IMR-90 (cell line): ENCODE results near the gene PCGF6. TPM values are rescaled to one million over a fixed set of nuclear protein-coding genes. Genes with fewer than 3 reads are reported as not detected.

Experiments used
- ATAC-seq: fragments of 200-7000 bp; cut with Tn5 transposase; 2 replicates; pipeline ENCODE4 v1.9.1; 2020; ENCODE audit warnings: low read depth, mild to moderate bottlenecking, moderate library complexity
- BruUV-seq: library from RNA; stranded (reverse); fragments of 400-500 nt; replicated peaks from 2 replicates; lab custom pipeline; 2021; lab: Mats Ljungman, UMichigan
- CTCF ChIA-PET: fragments of 300-600 bp; formaldehyde crosslinking; extraction: SDS; loops from one replicate; lab custom pipeline; 2021; ENCODE audit warnings: antibody characterized with exemption; lab: Yijun Ruan, JAX
- POLR2A ChIA-PET: fragments of 300-600 bp; sonication (Branson Sonifier 250); formaldehyde crosslinking; loops from one replicate; lab custom pipeline; 2022; ENCODE audit warnings: antibody characterized with exemption; ENCODE audit not compliant: unreplicated experiment; lab: Charles Lee
- DNase-seq: peaks from one replicate; pipeline ENCODE4 v3.0.0; 2013
- H2AFZ ChIP-seq: replicated peaks from 2 replicates; pipeline ENCODE3; 2013; ENCODE audit warnings: low read length, mild to moderate bottlenecking; ENCODE audit not compliant: poor library complexity
- H2AK5ac ChIP-seq: 2 replicates; pipeline ENCODE4 v1.6.1; 2013; ENCODE audit warnings: low read depth, low read length, inconsistent platforms
- H2AK9ac ChIP-seq: replicated peaks from 2 replicates; pipeline ENCODE3; 2013; ENCODE audit warnings: mild to moderate bottlenecking, low read depth, low read length, moderate library complexity; ENCODE audit not compliant: poor library complexity
- H2BK120ac ChIP-seq: 2 replicates; pipeline ENCODE4 v1.6.1; 2013; ENCODE audit warnings: low read depth, low read length, inconsistent platforms
- H2BK15ac ChIP-seq: 3 replicates; pipeline ENCODE4 v1.6.1; 2013; ENCODE audit warnings: low read depth, low read length, inconsistent platforms
- H2BK20ac ChIP-seq: 2 replicates; pipeline ENCODE4 v1.6.1; 2013; ENCODE audit warnings: low read depth, mild to moderate bottlenecking, inconsistent platforms, low read length, moderate library complexity
- H2BK5ac ChIP-seq: 2 replicates; pipeline ENCODE4 v1.6.1; 2013; ENCODE audit warnings: mild to moderate bottlenecking, low read depth, low read length, inconsistent platforms; ENCODE audit not compliant: poor library complexity, severe bottlenecking
- H3K14ac ChIP-seq: replicated peaks from 2 replicates; pipeline ENCODE4 v1.6.1; 2013; ENCODE audit warnings: low read depth, low read length, inconsistent platforms
- H3K18ac ChIP-seq: 2 replicates; pipeline ENCODE4 v1.6.1; 2013; ENCODE audit warnings: low read depth, low read length, control low read depth
- H3K23ac ChIP-seq: 2 replicates; pipeline ENCODE4 v1.6.1; 2013; ENCODE audit warnings: low read depth, low read length, inconsistent platforms
- H3K27ac ChIP-seq: 2 replicates; pipeline ENCODE4 v1.5.1; 2013; ENCODE audit warnings: mild to moderate bottlenecking, control low read depth, low read length; ENCODE audit not compliant: insufficient read depth
- H3K27me3 ChIP-seq: 2 replicates; pipeline ENCODE4 v1.6.1; 2013; ENCODE audit warnings: low read length; ENCODE audit not compliant: control insufficient read depth, insufficient read depth
- H3K36me3 ChIP-seq: 2 replicates; pipeline ENCODE4 v1.6.1; 2013; ENCODE audit warnings: low read length, mixed read lengths; ENCODE audit not compliant: control insufficient read depth, insufficient read depth
- H3K4ac ChIP-seq: 2 replicates; pipeline ENCODE4 v1.6.1; 2013; ENCODE audit warnings: low read depth, low read length, inconsistent platforms
- H3K4me1 ChIP-seq: 2 replicates; pipeline ENCODE4 v1.6.1; 2013; ENCODE audit warnings: low read length, mixed read lengths; ENCODE audit not compliant: control insufficient read depth, insufficient read depth
- H3K4me2 ChIP-seq: 2 replicates; pipeline ENCODE4 v1.6.1; 2013; ENCODE audit warnings: low read depth, mild to moderate bottlenecking, control low read depth, low read length, moderate library complexity
- H3K4me3 ChIP-seq: 2 replicates; pipeline ENCODE4 v1.5.1; 2013; ENCODE audit warnings: low read depth, mild to moderate bottlenecking, control low read depth, low read length, moderate library complexity; ENCODE audit not compliant: insufficient read depth
- H3K56ac ChIP-seq: 2 replicates; pipeline ENCODE4 v1.6.1; 2013; ENCODE audit warnings: low read length, inconsistent platforms; ENCODE audit not compliant: insufficient read depth; ENCODE audit errors: extremely low read depth
- H3K79me1 ChIP-seq, 2 experiments: 2 replicates each; pipeline ENCODE4 v1.6.1; 2013; ENCODE audit warnings: low read length in 2 of 2, inconsistent platforms in 1 of 2, low read depth in 1 of 2
- H3K9ac ChIP-seq: 2 replicates; pipeline ENCODE4 v1.6.1; 2013; ENCODE audit warnings: low read depth, low read length, control low read depth
- H3K9me1 ChIP-seq: 2 replicates; pipeline ENCODE4 v1.6.1; 2013; ENCODE audit warnings: low read length, inconsistent platforms; ENCODE audit not compliant: insufficient read depth
- H3K9me3 ChIP-seq: 2 replicates; pipeline ENCODE4 v1.6.1; 2013; ENCODE audit warnings: low read length; ENCODE audit not compliant: control insufficient read depth, insufficient read depth
- H4K20me1 ChIP-seq: 2 replicates; pipeline ENCODE4 v1.6.1; 2013; ENCODE audit warnings: low read length, inconsistent platforms; ENCODE audit not compliant: insufficient read depth
- H4K5ac ChIP-seq: 2 replicates; pipeline ENCODE4 v1.6.1; 2013; ENCODE audit warnings: mild to moderate bottlenecking, low read depth, low read length, control low read depth
- H4K8ac ChIP-seq, 2 experiments: 2 replicates each; pipeline ENCODE4 v1.6.1; 2013; ENCODE audit warnings: low read depth in 2 of 2, low read length in 2 of 2, control low read depth in 1 of 2, inconsistent platforms in 1 of 2
- H4K91ac ChIP-seq: 2 replicates; pipeline ENCODE4 v1.6.1; 2013; ENCODE audit warnings: low read depth, low read length, inconsistent platforms; ENCODE audit not compliant: insufficient read depth
- BHLHE40 ChIP-seq: fragments of 150-350 bp; IDR thresholded peaks from 2 replicates; pipeline ENCODE4 v1.6.1; 2016; ENCODE audit warnings: mild to moderate bottlenecking, low read depth, low read length
- CEBPB ChIP-seq: IDR thresholded peaks from 2 replicates; pipeline ENCODE4 v1.6.1; 2012; ENCODE audit warnings: low read depth, low read length, improper control_type of control experiment
- CHD1 ChIP-seq: IDR thresholded peaks from 2 replicates; pipeline ENCODE4 v1.6.1; 2012; ENCODE audit warnings: low read depth, low read length, improper control_type of control experiment
- FOS ChIP-seq: fragments of 150-350 bp; IDR thresholded peaks from 2 replicates; pipeline ENCODE4 v1.6.1; 2016; ENCODE audit warnings: low read depth, low read length
- MAFK ChIP-seq: IDR thresholded peaks from 2 replicates; pipeline ENCODE4 v1.6.1; 2012; ENCODE audit warnings: low read depth, low read length, improper control_type of control experiment
- MAZ ChIP-seq: IDR thresholded peaks from 2 replicates; pipeline ENCODE4 v1.6.1; 2012; ENCODE audit warnings: low read depth, mild to moderate bottlenecking, low read length, improper control_type of control experiment, moderate library complexity, borderline replicate concordance
- MXI1 ChIP-seq: IDR thresholded peaks from 2 replicates; pipeline ENCODE4 v1.6.1; 2012; ENCODE audit warnings: low read depth, mild to moderate bottlenecking, low read length, moderate library complexity, borderline replicate concordance
- NFE2L2 ChIP-seq: fragments of 150-350 bp; IDR thresholded peaks from 2 replicates; pipeline ENCODE4 v1.6.1; 2016; ENCODE audit warnings: low read depth, mild to moderate bottlenecking, low read length
- POLR2A ChIP-seq: IDR thresholded peaks from 2 replicates; pipeline ENCODE4 v1.6.1; 2012; ENCODE audit warnings: mild to moderate bottlenecking, low read depth, low read length
- RAD21 ChIP-seq: IDR thresholded peaks from 2 replicates; pipeline ENCODE4 v1.6.1; 2012; ENCODE audit warnings: low read length, improper control_type of control experiment
- RCOR1 ChIP-seq: IDR thresholded peaks from 2 replicates; pipeline ENCODE4 v1.6.1; 2012; ENCODE audit warnings: mild to moderate bottlenecking, low read length, improper control_type of control experiment; ENCODE audit not compliant: insufficient replicate concordance
- RFX5 ChIP-seq: IDR thresholded peaks from 2 replicates; pipeline ENCODE4 v1.8.0; 2012; ENCODE audit warnings: low read depth, mild to moderate bottlenecking, low read length, moderate library complexity
- SMC3 ChIP-seq: fragments of 150-350 bp; IDR thresholded peaks from 2 replicates; pipeline ENCODE4 v1.6.1; 2016; ENCODE audit warnings: low read depth, mild to moderate bottlenecking, antibody characterized with exemption, low read length, moderate library complexity
- WGBS, 2 experiments: methylation state at CpG; one replicate each; pipeline versions ENCODE4 v1.1.5 to v1.1.7; 2013; ENCODE audit warnings: missing lambda C conversion rate in 2 of 2; ENCODE audit not compliant: insufficient read length in 1 of 2; ENCODE audit errors: extremely low coverage in 2 of 2; 5-methylcytosine and 5-hydroxymethylcytosine counted together
- dilution Hi-C: fragments of 300-500 bp; cut with HindIII; formaldehyde crosslinking; loops from one replicate; pipeline ENCODE4 v1.14.3; 2018; ENCODE audit warnings: low sequenced_read_pairs; ENCODE audit not compliant: unreplicated experiment
- in situ Hi-C: fragments of 300-500 bp; cut with MboI; formaldehyde crosslinking; loops from 3 replicates; pipeline ENCODE4 v1.14.3; 2019; ENCODE audit warnings: low sequenced_read_pairs, inconsistent platforms, mixed read lengths
- intact Hi-C: fragments of 100-400 bp; cut with micrococcal nuclease; formaldehyde crosslinking; loops from 2 replicates; pipeline ENCODE4 v1.10.0; 2022
- polyA plus RNA-seq, 3 experiments: library from polyadenylated mRNA; depleted of rRNA; stranded (reverse); fragments of >200 nt; gene quantifications; 2 replicates each; pipeline ENCODE4 v1.2.3, GENCODE V29; 2012; ENCODE audit warnings: low replicate concordance in 1 of 3
- total RNA-seq: library from RNA; depleted of rRNA; stranded (reverse); fragments of >200 nt; gene quantifications from 2 replicates; pipeline ENCODE4 v1.2.3, GENCODE V29; 2012
- TF ChIP-seq, protein P1 (sequence below): fragments of 150-350 bp; IDR thresholded peaks from 2 replicates; pipeline ENCODE4 v1.6.1; 2016; ENCODE audit warnings: low read depth, mild to moderate bottlenecking, low read length, moderate library complexity, borderline replicate concordance
- TF ChIP-seq, protein P2 (sequence below): fragments of 150-350 bp; IDR thresholded peaks from 2 replicates; pipeline ENCODE4 v1.6.1; 2017; ENCODE audit warnings: mild to moderate bottlenecking, antibody characterized with exemption, low read length, low read depth
- TF ChIP-seq, protein P3 (sequence below): conservative IDR thresholded peaks from 2 replicates; pipeline ENCODE4 v1.5.1; 2012; ENCODE audit warnings: mild to moderate bottlenecking, low read depth, low read length, improper control_type of control experiment

The PCGF6 gene
- total and polyA plus RNA-seq, 2 of the 4 experiments (the other 2 are of a cell fraction): 4.9 to 6.5 TPM

DNA sequence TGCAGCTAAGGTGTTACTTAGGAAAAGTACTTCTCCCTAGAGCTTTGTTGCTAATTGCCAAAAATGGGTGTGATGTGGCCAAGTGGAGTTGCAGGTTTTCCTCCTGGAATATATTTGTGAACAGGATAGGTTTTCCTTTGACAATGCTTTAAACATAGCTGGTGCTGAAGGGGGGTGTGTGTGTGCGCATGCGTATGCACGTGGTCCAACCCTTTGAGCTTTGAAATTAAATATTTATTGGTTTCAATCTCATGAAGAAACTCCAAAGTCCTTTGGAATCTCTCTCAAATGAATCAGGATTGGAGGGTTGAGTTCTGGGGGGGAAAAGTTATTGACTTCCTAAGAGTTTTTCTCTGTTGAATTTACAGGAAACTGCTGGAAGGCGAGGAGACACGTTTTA lies 62.9 kb downstream of the PCGF6 start:
- no TSS peak for BruUV-seq
- H3K9ac ChIP-seq: no peak overlapping the region
- no peaks in the 10 kb centered on the region for H3K4me1 ChIP-seq
- no peak overlapping the region for H2AK5ac ChIP-seq
- no peaks in the 10 kb centered on the region for H4K20me1 ChIP-seq
- H2BK15ac ChIP-seq: no peak overlapping the region
- no peaks in the 10 kb centered on the region for H3K79me1 ChIP-seq
- no peak for ATAC-seq
- H3K27me3 ChIP-seq: no peaks in the 10 kb centered on the region
- H3K27ac ChIP-seq: no peak overlapping the region
- H3K4ac ChIP-seq: no peak overlapping the region
- no peak overlapping the region for H4K8ac ChIP-seq
- ChIA-PET POLR2A (no interaction called here), CTCF (no interaction called here)
- intact Hi-C loops (no loop called here), dilution Hi-C loops (no loop called here), in situ Hi-C loops (no loop called here)
- H3K14ac ChIP-seq: no peak overlapping the region
- H3K56ac ChIP-seq: no peak overlapping the region
- no peak for TF ChIP-seq BHLHE40
- TF ChIP-seq, protein P1, sequence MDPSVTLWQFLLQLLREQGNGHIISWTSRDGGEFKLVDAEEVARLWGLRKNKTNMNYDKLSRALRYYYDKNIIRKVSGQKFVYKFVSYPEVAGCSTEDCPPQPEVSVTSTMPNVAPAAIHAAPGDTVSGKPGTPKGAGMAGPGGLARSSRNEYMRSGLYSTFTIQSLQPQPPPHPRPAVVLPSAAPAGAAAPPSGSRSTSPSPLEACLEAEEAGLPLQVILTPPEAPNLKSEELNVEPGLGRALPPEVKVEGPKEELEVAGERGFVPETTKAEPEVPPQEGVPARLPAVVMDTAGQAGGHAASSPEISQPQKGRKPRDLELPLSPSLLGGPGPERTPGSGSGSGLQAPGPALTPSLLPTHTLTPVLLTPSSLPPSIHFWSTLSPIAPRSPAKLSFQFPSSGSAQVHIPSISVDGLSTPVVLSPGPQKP: no peak
- TF ChIP-seq CHD1: no peak
- no peak for TF ChIP-seq RAD21
- no peak for TF ChIP-seq CEBPB
- TF ChIP-seq MAFK: no peak
- TF ChIP-seq, protein P2, sequence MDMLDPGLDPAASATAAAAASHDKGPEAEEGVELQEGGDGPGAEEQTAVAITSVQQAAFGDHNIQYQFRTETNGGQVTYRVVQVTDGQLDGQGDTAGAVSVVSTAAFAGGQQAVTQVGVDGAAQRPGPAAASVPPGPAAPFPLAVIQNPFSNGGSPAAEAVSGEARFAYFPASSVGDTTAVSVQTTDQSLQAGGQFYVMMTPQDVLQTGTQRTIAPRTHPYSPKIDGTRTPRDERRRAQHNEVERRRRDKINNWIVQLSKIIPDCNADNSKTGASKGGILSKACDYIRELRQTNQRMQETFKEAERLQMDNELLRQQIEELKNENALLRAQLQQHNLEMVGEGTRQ: no peak
- TF ChIP-seq, protein P3, sequence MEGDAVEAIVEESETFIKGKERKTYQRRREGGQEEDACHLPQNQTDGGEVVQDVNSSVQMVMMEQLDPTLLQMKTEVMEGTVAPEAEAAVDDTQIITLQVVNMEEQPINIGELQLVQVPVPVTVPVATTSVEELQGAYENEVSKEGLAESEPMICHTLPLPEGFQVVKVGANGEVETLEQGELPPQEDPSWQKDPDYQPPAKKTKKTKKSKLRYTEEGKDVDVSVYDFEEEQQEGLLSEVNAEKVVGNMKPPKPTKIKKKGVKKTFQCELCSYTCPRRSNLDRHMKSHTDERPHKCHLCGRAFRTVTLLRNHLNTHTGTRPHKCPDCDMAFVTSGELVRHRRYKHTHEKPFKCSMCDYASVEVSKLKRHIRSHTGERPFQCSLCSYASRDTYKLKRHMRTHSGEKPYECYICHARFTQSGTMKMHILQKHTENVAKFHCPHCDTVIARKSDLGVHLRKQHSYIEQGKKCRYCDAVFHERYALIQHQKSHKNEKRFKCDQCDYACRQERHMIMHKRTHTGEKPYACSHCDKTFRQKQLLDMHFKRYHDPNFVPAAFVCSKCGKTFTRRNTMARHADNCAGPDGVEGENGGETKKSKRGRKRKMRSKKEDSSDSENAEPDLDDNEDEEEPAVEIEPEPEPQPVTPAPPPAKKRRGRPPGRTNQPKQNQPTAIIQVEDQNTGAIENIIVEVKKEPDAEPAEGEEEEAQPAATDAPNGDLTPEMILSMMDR: no peak
- TF ChIP-seq RCOR1: no peak
- no peak for TF ChIP-seq POLR2A
- no peak for TF ChIP-seq MXI1
- TF ChIP-seq MAZ: no peak
- no peak for TF ChIP-seq SMC3
- no peak for TF ChIP-seq FOS
- TF ChIP-seq RFX5: no peak
- TF ChIP-seq NFE2L2: no peak
- no peaks in the 10 kb centered on the region for H3K9me3 ChIP-seq
- H3K23ac ChIP-seq: no peak overlapping the region
- no peaks in the 10 kb centered on the region; the same call in 1 of the 2 replicates for H3K36me3 ChIP-seq
- no peak overlapping the region for H4K5ac ChIP-seq
- H2AK9ac ChIP-seq: no peak overlapping the region
- H4K91ac ChIP-seq: no peak overlapping the region
- no peak overlapping the region for H2AFZ ChIP-seq
- H2BK120ac ChIP-seq: no peak overlapping the region
- no peaks in the 10 kb centered on the region for H3K9me1 ChIP-seq
- no peak overlapping the region for H3K4me2 ChIP-seq
- no CpG with 5 or more reads among the region's 5 CpGs for WGBS, 2 experiments
- no peak overlapping the region for H2BK5ac ChIP-seq
- no peak for DNase-seq
- H3K4me3 ChIP-seq: no peak overlapping the region
- no peak overlapping the region for H3K18ac ChIP-seq
- H2BK20ac ChIP-seq: no peak overlapping the region
